Fibroblast of skin of abdomen (primary cell): ENCODE results near the gene SPAG4. TPM values are rescaled to one million over a fixed set of nuclear protein-coding genes. Genes with fewer than 3 reads are reported as not detected.

Source experiments
- DNase-seq: peaks from one replicate; pipeline ENCODE4 v3.0.0-alpha.2; 2013
- polyA plus RNA-seq, 2 experiments: library from polyadenylated mRNA; unstranded; fragments of 120-200 nt; gene quantifications; one replicate each; pipeline ENCODE4 v1.2.1, GENCODE V29; 2013; ENCODE audit not compliant: insufficient read length in 2 of 2

SPAG4 gene, protein sequence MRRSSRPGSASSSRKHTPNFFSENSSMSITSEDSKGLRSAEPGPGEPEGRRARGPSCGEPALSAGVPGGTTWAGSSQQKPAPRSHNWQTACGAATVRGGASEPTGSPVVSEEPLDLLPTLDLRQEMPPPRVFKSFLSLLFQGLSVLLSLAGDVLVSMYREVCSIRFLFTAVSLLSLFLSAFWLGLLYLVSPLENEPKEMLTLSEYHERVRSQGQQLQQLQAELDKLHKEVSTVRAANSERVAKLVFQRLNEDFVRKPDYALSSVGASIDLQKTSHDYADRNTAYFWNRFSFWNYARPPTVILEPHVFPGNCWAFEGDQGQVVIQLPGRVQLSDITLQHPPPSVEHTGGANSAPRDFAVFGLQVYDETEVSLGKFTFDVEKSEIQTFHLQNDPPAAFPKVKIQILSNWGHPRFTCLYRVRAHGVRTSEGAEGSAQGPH
- polyA plus RNA-seq (2013, experiment 1 of 2; ENCODE audit: insufficient read length): 6.6 TPM
- 7.5 TPM for polyA plus RNA-seq (2013, experiment 2 of 2; ENCODE audit: insufficient read length)

DNA sequence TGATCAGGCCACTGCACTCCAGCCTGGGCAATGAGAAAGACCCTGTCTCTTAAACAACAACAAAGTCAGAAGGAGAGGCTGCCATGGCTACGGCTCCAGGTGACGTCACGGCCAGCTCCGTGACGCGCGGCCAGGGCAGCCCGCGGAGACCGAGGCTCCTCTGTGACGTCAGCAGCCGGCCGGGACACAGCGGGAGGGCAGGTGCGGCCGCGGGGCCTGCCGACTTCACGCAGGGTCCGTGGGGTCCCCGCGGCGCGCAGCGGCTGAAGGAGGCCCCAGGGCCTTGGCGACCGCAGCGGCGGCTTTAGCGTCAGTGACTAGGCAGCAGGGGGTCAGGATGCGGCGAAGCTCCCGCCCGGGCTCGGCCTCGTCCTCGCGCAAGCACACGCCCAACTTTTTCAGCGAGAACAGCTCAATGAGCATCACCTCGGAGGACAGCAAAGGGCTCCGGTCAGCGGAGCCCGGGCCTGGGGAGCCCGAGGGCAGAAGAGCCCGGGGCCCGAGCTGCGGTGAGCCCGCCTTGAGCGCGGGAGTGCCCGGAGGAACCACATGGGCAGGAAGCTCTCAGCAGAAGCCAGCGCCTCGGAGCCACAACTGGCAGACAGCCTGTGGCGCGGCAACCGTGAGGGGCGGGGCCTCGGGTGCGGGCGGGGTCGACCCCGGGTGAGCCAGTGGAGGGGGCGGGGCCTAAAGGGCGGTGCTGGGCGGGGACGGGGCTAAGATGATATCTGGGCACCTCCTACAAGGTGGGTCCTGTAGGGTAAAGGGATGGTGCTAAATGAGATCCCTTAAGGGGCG is at the start of gene SPAG4:
TSS of gene SPAG4 (plus strand) at position 163 of the 798 bp plus-strand sequence. CDS start at position 338, 175 bp downstream.
- DNase-seq: peak; percentile 67

DNA sequence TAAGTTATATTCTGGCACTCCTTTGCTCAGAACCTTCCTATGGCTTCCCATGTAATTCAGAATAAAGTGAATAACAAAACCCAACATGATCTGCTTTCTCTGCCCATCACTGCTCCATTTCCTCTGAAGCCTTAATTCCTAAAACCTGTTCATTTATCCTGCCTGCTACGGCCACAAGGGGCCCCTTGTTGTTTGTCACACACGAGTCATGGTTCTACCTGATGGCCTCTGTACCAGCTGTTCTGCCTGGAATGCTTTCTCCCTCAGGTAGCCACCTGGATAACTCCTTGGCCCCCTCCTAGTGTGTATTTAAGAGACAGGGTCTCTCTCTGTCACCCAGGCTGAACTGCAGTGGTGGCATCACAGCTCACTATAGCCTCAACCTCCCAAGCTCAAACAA is 47.0 kb upstream of the SPAG4 start:
- no peak for DNase-seq

GRCh38 chr20:35571555-35571954 is 44.1 kb upstream of the SPAG4 start:
- no peak for DNase-seq

DNA sequence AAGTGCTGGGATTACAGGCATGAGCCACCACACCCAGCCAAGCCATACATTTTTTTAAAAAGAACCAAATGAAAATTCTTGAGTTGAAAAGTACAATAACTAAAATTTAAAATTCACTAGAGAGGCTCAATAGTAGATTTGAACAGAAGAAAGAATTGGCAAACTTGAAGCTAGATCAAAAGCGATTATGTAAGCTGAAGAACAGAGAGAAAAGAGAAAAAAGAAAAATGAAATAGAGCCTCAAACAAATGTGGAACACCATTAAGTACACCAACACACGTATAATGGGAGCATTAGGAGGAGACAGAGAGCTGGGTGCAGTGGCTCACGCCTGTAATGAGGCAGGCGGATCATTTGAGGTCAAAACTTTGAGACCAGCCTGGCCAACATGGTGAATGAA is 42.8 kb upstream of the SPAG4 start:
- no peak for DNase-seq

DNA sequence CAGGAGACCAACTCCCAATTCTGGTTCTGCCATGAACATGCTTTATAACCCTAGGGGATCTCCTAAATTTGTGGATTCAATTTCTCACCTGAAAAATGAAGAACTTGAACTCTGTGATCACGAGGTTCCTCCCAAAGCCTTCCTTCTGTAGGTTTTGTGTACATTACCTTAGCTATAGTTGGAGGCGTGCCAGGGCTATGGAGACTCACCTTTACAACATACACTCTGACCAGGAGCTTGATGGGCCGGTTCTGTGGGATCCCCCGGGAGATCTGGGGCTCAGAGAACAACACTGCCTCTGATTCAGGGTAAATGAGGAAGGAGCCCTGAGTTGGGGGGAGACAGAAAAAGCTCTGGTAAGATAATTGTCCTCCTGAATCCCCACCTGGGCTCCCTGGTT is 39.7 kb upstream of the SPAG4 start:
- no peak for DNase-seq

DNA sequence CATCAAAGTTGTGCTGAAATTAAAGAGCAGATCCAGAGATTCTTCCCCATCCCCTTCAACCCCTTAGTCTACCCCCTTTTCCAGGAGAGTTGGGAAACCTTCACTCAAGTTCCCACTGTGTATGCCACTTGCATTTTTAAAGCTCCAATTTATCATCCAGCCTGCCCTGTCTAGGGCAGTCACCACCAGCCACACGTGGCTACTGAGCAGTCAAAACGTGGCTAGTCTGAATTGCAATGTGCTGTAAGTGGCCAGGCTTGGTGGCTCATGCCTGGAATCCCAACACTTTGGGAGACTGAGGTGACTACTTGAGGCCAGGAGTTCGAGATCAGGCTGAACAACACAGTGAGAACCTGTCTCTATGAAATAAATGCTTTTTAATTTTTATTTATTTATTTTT is 38.8 kb upstream of the SPAG4 start:
- DNase-seq: no peak

DNA sequence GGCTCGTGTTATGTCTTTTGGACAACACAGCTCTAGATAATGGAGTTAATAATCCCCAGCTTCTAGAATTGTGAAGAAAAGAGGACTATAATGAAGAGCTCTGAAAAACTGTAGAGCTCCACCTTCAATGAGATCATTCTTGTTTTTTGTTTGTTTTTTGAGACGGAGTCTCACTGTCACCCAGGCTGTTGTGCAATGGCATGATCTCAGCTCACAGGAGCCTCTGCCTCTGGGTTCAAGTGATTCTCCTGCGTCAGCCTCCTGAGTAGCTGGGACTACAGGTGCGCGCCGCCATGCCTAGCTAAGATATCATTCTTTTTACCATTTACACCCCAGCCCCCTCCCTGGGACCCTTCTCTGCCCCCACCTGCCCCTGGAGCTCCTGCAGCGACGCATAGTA is 37.2 kb upstream of the SPAG4 start:
- no peak for DNase-seq

DNA sequence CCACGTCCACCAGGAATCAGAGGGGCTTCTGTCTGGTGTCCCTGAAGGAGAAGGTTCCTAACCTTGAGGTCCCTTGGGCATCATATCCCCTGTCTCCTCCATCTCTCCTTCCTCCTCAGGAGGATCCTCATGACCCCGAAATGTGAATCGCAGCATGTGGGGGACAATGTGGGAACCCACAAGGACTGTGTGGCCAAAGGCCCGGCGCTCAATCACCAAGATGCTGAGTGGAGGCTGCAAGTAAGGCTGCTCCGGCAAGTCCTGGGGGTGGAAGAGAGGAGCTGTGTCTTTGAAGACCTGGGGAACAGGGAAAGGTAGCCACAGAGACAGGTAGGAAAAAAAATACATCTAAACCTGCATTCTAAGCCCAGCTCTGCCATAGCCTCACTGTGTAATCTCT is 36.4 kb upstream of the SPAG4 start:
- no peak for DNase-seq

DNA sequence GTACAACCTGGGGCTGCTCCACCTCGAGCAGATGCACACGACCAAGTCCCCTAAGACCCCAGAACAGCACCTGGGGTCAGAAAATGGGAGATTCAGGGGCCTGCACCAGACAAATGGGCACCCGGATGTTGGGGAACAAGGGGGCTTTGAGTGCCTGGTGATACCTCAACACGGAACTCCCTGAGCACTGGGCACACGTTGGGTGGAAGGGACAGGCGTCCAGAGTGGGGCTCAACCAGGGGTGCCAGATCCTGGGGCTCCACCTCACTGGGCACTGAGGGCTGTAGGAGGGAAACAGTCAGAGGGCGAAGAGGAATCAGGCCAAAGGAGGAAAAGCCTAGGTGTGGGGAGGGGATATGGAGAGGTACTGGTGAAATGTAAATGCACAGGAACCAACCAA is 33.5 kb upstream of the SPAG4 start:
- DNase-seq: no peak

GRCh38 chr20:35582741-35583404 is 32.8 kb upstream of the SPAG4 start:
- DNase-seq: no peak

DNA sequence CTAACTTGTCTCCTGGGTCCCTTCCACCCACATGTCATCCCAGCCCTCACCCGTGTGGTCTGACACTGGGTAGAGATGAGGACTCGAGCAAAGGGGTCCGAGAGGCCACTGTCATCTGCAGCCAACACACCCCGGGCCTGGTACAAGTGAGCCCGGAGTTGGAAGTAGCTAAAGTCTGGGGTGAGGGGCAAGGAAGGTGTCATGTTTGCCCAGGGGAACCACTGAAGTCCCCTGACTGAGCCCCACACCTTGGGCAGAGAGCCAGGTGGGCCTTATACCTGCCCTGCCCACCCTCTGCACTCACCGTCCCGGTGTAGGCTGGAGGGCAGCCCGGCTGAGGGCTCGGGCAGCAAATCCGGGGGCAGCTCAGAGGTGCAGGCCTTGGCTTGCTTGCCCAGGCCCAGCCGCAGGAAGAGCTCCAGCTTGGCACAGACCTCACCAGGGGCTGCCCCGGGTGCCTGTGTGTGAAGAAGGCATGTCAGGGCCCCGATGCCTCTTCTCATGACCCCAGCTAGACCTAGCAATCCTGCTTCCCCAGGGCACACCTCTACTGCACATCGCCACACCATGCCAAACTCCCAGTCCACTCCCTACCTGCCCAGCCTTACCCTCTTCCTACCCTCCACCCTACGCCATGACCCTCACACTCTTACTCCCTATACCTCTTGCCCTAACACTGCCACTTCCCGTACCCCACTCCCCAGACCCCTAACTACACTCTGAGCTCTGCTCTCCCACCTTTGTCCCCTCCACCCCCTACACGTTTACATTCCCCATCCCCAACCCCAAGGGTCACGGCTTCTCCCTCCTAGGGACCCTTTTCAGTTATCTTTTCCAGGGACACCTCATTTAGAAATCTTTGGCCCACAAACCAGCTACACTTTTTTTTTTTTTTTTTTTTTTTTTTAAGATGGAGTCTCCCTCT is 31.7 kb upstream of the SPAG4 start:
- DNase-seq: no peak

- DNase-seq: no peak
These were observed 28.7 kb upstream of the SPAG4 start for GRCh38 chr20:35586751-35587425.

- DNase-seq: no peak
These were observed 28.2 kb upstream of the SPAG4 start for GRCh38 chr20:35587436-35587835.

- no peak for DNase-seq
These were observed 27.2 kb upstream of the SPAG4 start for GRCh38 chr20:35588397-35588796.

- DNase-seq: no peak
These were observed 23.2 kb upstream of the SPAG4 start for GRCh38 chr20:35592339-35592974.

DNA sequence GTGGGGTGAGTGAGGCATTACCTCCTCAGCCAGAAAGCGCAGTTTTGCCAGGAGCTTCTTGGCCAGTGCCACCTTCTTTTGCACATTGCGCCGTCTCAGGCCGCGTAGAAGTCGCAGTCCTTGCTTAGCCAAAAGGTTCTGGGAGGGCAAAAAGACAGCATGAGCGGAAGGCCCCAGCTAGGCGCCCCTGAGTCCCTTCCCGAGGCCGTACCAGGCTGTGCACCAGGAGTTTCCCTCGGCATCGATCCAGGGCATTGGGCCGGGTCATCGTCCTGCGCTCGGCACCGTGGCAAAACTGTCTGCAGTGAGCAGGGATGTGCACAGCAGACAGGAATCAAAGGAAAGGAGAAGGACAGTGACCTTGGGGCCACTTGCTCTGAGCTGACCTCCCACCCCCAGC is 20.2 kb upstream of the SPAG4 start:
- no peak for DNase-seq

- no peak for DNase-seq
These were observed 19.7 kb upstream of the SPAG4 start for GRCh38 chr20:35595901-35596300.

- DNase-seq: no peak
These were observed 18.4 kb upstream of the SPAG4 start for GRCh38 chr20:35597186-35597585.

DNA sequence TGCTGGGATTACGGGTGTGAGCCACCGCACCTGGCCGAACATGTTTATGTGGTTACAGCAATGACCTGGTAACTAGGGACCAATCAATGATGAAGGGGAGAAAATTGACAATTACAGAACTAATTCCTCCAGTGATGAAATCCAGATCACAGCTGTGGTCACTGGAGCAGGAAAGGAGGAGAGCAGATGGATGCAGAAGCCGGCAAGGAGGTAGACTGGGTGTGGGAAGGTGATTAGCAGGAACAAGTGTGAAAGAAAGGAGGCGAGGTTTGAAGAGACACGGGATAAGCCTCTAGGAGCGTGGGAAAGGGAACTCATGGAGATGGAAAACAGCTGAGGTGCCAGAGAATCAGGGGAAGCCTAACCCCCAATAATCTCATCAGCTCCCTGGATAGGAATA is 17.2 kb upstream of the SPAG4 start:
- DNase-seq: no peak

DNA sequence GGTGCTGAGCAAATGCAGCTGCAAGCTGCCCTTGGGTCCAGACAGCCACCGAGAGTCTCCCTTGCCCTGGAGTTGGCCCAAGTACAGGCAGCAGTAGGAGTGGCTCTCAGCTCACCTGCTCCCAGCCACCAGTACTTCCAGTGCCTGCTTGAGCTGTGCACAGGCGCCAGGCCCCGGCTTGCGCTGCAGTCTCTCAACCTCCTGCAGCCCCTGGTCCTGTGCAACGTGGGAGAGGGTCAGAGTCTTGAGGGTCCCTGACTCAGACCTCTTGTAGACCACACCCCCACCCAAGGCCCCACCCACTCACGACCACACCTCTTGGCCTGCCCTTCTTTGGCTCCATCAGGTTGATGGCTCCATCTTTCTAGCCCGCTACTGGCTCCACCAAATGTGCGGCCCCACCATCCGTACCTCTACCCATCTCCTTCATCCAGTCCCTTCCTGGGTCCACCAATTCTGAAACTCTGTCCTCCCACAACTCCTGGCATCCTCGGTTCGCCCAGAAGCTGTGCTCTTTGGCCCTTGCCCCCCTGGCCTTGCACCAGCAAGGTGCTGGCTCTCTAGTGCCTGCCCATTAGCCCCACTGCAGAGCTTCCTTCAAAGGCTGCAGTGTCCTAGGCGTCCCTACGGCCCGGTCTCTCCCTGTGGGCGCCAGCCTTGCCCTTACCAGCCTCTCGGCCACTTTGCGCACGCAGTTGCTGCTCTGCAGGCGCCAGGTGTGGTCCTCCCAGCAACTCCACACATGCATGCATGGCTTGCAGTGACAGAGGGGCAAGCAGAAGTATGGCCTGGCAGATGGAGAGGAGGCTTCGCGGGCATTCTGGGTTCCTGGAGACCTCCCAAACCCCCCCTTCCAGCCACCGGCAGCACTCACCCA is 16.5 kb upstream of the SPAG4 start:
- DNase-seq: no peak
